ENCODE measurements around the gene CWC22.
"Not testable (repeated sequence)": the region's sequence is repeated elsewhere in the genome, so short reads cannot be mapped to it uniquely, and the experiment has no call there.

CWC22 gene

GRCh38 chr2:180006781-180007579, at the start of gene CWC22:
Gene CWC22, minus strand, starts transcription at chr2:180007297. Its CDS starts 13,956 bp downstream, at chr2:179993341.
- peak; percentile 88 for DNase-seq (ENCODE audit: low read depth)

DNA sequence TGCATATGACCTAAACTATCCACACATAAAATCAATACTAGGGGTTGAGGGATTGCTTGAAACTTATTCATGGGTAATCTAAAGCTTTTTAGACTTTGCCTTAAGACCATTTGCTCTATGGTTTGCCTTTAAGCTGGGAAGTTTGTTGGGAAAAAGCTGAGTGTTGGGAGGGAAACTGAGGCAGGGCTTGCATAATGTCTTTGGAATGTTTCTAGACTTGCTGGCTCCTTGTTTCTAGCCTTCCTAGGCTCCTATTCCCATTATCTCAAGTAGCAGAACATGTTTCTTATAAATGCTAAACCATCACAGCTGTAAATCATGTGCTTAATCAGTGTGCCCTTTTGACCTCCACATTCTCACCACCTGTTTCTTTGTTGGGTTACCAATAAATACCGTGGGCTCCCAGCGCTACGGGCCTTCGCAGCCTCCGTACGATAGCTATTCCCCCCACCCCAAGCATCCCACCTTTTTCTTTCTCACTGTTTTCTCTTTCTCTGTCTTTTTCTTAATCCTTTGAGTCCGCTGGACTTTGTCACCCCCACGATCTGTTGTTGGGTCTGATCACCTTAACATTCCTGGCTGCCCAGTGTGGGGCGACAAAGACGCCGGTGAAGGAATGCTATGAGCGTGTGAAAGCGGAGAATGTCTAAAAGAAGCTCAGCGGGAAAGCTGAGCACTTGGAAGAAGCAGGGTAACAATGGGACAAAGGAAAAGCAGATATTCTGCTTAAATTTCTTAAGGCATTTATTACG, 49.4 kb upstream of the CWC22 start:
- DNase-seq (ENCODE audit: low read depth): no peak

- DNase-seq (ENCODE audit: low read depth): not testable (repeated sequence)
These were observed 47.5 kb upstream of the CWC22 start for GRCh38 chr2:180054576-180054975.

GRCh38 chr2:180050246-180050645, 43.1 kb upstream of the CWC22 start:
- DNase-seq (ENCODE audit: low read depth): no peak

DNA sequence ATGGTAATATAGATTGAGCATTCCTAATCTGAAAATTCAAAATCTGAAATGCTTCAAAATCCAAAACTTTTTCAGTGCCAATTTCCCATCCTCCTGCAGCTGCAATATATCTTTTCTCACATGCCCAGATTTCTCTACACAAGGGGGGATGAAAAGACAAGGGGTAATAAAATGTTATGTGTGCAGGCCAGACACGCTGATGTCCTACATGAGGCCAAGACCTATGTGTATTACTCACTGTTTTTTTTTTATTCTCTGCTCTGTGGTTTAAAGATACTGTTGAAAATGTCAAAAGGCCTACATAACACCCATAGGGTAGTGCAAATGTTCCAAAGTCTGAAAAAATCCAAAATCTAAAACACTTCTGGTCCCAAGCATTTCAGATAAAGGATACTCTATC, 41.2 kb upstream of the CWC22 start:
- DNase-seq (ENCODE audit: low read depth): no peak

DNA sequence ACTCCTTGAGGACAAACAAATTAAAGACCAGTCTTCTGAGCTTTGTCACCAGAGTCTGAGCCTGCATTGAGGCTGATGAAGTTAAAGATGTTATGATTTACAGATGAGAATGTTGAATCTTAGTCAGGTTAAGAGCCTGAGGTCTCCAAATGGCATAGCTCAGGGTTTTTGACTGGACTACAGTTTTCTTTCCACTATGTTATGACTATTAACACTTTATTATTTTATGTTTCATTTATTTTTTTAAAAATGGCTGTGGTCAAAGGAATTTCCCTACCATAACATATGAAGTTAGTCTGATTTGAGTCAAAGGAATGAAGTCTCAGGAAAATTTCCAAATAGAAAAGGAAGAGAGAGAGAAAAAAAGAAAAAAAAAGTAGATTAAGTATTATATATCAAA, 39.7 kb upstream of the CWC22 start:
- peak; percentile 50 for DNase-seq (ENCODE audit: low read depth)

DNA sequence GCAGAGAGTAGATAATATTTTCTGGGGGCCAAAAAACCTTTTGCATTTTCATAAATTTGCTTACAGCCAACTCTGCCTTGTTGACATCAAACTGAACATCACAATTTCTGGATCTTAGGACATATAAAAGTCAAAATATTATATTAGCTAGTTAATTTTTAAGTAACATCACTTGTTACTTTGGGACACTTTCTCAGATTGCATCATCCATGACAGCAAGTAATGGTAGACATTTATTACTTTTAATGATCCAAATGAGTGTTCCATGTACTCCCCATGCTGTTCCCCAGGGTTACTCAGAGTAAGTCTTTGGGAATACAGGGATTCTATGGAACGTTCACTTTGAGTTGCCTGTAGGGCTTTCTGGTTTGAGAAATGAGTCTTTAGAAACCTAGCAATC, 39.1 kb upstream of the CWC22 start:
- no peak for DNase-seq (ENCODE audit: low read depth)

GRCh38 chr2:180040146-180040925, 33.2 kb upstream of the CWC22 start:
- DNase-seq (ENCODE audit: low read depth): peak; percentile 95

GRCh38 chr2:180038997-180039396, 31.9 kb upstream of the CWC22 start:
- no peak for DNase-seq (ENCODE audit: low read depth)

DNA sequence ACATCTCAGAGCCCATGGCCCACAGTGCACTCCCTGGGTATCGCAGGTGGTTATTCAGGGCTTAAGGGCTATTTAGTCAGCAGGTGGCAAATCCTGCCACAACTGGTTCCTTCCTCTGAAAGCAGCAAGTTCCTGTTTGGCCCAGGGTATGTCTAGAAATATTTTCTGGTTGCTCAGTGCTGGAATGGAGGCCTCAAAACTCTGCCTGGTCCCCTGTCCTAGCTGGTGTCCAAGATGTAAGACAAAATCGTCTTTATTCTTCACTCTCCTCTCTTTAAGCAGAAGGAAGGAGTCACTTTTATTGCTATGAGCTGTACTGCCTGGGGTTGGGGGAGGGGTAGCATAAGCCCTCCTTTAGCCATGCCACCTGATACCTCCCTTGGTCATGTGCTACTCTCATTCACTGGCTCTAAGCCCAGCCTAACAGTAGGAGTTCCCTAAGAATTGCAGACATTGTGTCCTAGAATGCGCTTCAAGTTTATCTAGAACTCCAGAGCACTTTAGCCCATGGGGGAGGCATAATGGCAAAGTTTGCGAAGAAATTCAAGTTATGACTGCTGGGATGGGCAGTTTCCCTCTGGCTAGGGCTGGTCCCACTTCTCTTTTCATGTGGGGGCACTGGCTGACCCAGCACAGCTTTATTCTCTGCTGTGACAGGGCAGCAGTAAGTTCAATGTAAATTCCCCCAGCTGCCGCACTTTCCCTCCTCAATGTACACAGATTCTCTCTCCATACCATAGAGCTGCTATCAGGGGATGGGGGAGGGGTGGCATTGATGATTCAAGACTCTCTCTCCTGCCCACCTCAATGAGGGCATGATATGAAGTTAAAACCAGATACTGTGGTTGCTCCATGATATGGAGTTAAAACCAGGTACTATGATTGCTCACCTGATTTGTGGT, 27.1 kb upstream of the CWC22 start:
- DNase-seq (ENCODE audit: low read depth): peak; percentile 27

DNA sequence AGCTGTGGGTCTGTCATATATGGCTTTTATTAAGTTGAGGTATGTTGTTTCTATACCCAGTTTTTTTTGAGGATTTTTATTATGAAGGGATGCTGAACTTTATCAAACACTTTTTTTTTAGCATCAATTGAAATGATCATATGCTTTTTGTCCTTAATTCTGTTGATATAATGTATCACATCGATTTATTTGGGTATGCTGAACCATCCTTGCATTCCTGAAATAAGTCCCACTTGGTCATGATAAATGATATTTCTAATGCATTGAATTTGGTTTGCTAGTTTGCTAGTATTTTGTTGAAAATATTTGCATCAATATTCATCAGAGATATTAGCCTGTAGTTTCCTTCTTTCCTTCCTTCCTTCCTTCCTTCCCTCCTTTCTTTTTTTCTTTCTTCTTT, 22.5 kb upstream of the CWC22 start:
- no peak for DNase-seq (ENCODE audit: low read depth)

DNA sequence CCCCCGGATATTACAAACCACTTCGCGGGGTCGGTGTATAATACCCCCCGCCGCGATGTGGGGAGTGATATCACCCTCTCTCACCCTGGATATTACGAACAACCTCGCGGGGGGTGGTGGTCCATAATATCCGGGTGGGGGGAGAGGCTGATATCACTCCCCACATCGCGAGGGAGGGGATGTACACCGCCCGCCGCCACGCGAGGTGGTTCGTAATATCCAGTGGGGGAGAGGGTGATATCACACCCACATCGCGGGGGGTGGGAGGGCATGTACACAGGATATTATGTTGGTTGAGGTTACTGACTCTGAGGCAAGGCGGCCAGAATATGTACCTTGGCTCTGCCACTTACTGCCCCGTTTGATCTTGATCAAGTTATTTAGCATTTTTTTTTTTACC, 14.8 kb upstream of the CWC22 start:
- DNase-seq (ENCODE audit: low read depth): no peak

DNA sequence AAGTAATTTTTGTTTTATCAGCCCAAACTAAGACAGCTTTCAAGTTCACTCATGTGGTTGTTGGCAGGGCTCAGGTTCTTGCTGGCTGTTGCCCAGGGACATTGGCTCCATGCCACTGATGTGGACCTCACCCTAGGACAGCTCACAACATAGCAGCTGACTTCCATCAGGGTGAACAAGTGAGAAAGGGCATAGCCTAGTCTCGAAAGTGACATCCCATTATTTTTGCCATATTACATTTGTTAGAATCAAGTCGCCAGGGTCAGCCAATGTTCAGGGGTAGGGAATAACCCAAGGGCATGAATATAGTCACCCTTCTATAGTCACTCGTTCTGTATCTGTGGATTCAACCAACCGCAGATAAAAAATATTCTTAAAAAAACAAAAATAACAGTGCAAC, 10.7 kb upstream of the CWC22 start:
- DNase-seq (ENCODE audit: low read depth): peak; percentile 58

DNA sequence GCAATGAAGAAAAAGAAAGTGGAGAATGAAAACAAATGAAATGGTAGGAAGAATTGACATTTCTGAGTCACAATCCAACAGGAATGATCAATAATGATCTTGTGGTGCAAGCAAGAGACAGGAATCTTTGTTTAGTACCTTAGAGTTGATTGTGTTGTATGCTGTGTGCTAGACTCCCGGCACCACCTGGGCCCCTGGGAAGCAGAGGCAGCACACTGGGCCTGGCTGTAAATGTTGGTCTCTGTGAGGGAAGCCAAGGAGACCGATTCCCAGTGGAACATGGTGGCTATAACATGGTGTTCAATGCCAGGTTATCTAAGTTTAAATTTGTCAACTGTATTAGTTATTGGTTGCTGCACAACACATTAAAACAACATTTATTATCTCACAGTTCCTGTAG, 9.8 kb upstream of the CWC22 start:
- DNase-seq (ENCODE audit: low read depth): no peak

- peak; percentile 81 for DNase-seq (ENCODE audit: low read depth)
These were observed 9.0 kb upstream of the CWC22 start for GRCh38 chr2:180015951-180016709.

DNA sequence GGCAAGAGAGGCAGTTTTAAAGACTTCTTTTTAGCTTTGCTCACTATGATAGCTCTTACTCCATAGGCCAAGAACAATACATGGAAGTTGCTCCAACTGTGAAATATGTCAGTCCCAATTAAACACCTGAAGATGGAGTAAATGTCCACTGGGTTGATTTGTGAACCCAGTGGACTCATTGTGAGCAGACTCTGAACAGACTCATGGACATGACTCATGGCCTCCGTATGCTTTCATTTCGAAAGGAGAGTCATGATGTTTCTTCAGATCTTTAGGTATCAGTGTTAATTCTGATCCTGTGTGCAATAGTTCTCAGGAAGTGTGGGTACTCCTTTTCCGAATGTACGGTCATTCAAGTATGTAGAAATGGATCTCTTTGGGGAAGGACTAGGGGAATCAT, 5.4 kb upstream of the CWC22 start:
- peak; percentile 52 for DNase-seq (ENCODE audit: low read depth)

DNA sequence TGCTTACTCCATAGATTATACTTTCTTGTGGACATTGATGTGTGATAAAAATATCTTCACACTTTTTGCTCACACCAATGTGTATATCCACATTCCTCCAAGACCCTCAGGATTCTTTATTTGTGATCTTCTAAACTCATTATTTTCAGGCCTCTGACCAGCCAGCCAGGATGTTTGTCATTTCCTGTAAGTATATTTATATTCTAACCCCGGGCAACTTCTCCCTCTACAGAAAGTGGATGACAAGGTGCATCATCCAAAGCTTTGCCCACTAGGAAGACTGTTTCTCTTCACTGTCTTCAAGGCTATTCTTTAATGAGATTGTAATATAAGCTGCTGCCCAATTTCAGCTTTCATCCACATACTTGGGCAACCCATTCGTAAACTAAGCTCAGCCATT, 3.6 kb upstream of the CWC22 start:
- no peak for DNase-seq (ENCODE audit: low read depth)

DNA sequence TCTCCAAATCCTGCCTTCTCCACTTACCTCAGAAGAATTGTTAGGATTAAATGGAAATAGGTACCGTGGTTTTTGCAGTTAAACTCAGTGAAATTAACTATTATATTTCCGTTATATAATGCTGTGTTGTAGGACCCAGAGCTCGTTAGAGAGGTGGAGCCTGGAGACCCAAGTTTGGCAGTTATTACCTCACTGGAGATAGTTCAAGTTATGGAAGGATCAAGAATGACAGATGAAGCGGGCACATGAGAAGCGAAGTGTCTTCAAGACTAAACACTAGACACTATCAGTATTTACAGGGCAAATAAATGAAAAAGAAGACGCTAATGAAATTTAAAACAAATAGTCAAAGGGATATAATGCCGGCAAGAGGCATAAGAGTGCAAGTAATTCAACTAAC, 866 bp downstream of the CWC22 start:
- no peak for DNase-seq (ENCODE audit: low read depth)

GRCh38 chr2:180005465-180005864, 1.6 kb downstream of the CWC22 start:
- DNase-seq (ENCODE audit: low read depth): not testable (repeated sequence)

- no peak for DNase-seq (ENCODE audit: low read depth)
These were observed 2.4 kb downstream of the CWC22 start for GRCh38 chr2:180004731-180005130.

DNA sequence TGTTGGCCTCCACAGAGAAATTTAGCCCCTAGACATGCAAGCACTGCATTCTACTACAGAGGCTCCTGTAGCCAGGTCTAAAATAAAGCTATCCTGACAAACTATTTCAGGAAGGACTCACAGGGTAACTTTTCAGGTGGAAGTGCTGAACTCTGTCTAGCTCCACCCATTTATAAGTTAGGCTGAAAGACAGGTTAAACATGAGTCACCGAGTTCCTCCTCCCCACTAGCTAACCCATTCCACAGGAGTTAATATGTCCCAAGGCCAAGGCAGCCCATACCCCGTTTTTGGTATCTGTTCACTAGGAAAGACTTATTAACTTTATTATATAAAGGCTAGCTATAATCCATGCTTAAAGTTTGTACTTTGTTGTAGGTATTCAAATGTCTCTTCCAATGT, 3.5 kb downstream of the CWC22 start:
- DNase-seq (ENCODE audit: low read depth): no peak

Data from stromal cell of bone marrow (primary cell).